Ammon's horn (tissue), 1 donor: ENCODE measurements around the gene POLR2E.

Source experiments
- DNase-seq: peaks from one replicate; pipeline ENCODE4 v3.0.0-alpha.2; 2016; ENCODE audit warnings: low spot score

The POLR2E gene

DNA sequence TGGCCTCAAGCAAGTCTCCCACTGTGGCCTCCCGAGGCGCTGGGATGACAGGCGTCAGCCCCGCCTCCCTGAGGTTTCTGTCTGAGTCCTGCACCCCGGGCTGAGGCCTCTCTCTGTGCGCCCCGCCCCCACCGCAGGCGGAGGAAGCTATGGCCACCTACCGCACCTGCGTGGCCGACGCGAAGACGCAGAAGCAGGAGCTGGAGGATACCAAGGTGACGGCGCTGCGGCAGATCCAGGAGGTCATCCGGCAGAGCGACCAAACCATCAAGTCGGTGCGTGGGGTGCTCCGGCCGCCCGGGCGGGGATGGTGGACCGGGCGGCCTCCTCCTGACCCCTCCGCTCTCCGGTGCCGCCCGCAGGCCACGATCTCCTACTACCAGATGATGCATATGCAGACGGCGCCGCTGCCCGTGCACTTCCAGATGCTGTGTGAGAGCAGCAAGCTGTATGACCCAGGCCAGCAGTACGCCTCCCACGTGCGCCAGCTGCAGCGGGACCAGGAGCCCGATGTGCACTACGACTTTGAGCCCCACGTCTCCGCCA, 15.5 kb downstream of the POLR2E start:
- no peak for DNase-seq

GRCh38 chr19:1076951-1077350, 18.2 kb downstream of the POLR2E start:
- peak; percentile 62 for DNase-seq

DNA sequence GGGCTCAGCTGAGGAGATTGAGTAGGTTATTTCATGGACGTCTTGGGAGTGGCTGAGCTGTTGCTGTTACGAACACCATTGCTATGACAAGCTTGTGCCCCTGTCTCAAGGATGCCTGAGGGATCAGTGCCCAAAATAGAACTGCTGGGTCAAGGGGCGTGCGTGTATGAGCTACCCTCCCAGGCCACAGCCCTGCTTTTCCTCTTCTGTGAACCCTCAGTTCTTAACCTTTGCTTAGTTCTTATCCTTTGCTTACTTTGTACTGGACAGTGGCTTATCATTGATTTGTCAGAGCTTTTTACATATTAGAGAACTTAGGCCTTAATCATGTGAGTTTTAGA, 19.2 kb downstream of the POLR2E start:
- DNase-seq = no peak

GRCh38 chr19:1074544-1075283, 20.5 kb downstream of the POLR2E start:
- DNase-seq = peak; percentile 54

GRCh38 chr19:1073956-1074517, 21.1 kb downstream of the POLR2E start:
- no peak for DNase-seq

DNA sequence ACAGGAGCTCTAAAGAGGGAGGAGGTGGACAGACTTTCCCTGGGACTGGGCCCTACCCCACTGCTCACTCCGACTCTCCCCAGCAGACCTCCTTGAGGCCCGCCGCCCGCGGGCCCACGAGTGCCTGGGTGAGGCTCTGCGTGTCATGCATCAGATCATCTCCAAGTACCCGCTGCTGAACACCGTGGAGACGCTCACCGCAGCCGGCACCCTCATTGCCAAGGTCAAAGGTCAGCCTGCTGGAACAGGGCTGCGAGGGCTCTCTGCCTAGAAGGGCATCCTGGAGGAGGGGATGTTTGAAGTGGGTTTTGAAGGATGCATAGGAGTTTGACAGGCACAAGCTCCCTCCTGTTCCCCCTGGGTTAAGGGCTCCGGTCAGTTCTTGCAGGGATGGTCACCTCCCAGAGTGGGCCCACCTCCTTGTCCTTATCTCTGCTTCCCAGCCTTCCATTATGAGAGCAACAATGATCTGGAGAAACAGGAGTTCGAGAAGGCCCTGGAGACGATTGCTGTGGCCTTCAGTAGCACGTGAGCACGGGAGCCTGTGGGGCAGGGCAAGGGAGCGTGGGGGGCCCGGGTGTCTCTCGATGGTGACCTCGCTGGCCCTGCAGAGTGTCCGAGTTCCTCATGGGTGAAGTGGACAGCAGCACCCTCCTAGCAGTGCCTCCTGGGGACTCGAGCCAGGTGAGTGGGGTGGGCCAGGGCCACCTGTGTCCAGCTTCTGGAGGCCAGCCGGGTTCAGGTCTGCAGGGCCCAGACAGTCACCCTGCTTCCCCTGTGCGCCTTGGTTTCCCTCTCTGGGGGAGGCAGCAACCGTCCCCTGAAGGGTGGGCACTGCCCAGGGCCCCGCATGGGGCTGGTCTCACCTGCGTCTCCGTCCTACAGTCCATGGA, 21.9 kb downstream of the POLR2E start:
- DNase-seq = no peak

DNA sequence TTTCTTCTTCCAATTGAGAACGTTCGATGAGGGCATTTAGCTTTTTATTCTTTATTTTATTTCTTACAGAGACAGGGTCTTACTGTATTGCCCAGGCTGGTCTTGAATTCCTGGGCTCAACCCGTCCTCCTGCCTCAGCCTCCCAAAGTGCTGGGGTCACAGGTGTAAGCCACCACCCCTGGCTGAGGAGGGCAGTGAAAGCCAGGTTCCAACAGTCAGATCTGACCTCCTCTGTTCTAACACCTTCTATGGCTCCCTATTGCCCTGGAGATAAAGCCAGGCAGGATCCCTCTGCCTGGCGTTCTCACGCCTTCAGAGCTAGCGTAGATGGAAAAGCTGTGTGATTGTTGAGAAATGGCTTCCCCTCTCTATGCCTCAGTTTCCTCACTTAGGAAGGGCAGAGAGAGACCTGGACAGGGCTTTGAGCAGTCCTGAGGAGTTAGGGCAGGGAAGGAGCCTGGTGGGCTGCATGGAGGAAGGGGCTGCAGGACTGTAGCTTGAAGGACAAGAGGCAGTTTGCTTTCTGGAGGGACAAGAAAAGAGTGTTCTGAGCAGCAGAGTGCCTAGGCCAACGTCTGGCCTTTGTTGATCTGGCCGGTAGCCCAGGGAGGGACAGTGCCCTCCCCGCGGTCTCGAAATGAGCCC, 22.7 kb downstream of the POLR2E start:
- no peak for DNase-seq

GRCh38 chr19:1070931-1071791, 24.0 kb downstream of the POLR2E start:
- no peak for DNase-seq

DNA sequence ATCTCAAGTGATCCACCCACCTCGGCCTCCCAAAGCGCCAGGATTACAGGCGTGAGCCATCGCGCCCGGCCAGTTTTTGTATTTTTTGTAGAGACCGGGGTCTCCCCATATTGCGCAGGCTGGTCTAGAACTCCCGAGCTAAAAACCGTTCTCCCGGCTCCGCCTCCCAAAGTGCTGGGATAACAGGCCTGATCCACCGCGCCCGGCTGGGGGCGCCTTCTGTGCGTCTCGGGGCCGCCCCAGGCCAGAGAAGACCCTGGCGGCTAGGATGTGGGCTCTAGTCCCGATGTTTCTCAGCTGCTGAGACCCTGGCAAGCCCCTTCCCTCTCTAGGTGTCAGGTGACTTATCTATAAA, 24.6 kb downstream of the POLR2E start:
- no peak for DNase-seq

DNA sequence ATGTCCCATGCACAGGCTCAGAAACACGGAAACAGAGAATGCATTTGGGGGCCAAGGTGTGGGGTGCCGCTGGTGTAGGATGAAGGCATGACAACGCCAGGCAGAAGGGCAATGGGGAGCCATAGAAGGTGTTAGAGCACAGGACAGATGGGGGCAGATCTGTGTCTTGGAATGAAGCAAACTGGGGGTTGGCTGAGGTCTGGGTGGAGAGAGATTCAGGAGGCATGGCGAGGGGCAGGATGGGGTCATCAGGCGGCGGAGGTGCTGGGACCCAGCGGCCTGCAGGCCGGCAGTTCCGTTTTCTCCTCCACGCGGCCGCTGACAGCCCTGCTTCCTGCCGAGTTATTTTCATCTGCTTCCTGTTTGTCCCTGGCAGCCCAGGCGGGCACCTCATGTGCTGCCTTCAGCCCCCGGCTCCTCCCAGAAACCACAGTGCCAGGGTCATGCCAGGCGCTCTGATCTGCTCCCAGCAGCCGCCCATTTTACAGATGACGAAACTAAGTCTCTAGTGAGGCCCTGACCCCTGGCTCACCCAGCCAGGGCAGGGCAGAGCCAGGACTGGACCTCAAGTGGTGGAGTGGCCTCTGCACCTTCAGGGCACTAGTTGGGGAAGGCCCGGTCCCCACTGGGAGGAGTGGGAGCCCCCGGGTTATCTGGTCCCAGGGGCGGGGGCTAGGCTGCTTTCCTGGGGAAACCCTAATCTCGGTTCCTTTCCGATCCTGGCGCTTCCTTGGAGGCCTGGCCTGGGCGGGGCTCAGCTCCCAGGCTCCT, 26.0 kb downstream of the POLR2E start:
- peak; percentile 68 for DNase-seq

DNA sequence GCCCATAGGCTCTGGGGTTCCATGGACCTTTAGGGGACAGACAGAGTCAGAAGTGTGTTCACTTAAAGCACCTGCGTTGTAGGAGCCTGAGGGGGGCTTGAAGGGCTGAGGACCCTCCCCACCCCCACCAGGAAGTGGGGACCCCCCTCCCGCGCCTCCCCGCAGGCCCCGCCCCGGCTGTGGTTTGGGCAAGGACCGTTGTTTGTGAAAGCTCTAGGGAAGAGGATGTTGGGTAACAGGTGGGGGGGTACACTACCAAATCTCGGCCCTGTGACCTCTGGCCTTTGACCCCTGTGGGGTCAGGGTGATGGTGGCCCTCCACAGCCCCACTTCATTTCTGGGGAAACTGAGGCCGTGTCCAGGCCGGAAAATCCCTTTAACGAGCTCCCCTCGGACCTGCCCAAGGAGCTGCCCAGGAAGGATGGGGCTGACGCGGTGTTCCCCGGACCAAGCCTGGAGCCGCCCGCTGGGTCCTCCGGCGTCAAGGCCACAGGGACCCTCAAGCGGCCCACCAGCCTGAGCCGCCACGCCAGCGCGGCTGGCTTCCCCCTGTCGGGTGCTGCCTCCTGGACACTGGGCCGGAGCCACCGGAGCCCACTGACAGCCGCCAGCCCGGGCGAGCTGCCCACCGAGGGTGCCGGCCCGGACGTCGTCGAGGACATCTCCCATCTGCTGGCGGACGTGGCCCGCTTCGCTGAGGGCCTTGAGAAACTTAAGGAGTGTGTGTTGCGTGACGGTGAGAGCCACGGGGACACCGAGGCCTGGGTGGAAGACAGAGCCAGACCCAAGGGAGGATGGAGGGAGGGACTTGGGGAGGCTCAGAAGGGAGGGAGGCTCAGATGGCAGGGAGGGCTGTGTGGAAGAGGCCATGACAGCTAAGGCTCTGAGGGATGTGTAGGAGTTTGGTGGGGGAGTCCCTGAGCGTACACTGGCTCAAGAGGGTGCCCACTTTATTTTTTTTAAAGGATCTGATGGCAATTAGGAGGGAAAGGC, 26.9 kb downstream of the POLR2E start:
- peak; percentile 24 for DNase-seq

GRCh38 chr19:1067341-1067957, 27.7 kb downstream of the POLR2E start:
- DNase-seq = no peak

- peak; percentile 20 for DNase-seq
Measured at GRCh38 chr19:1066748-1067340, 28.3 kb downstream of the POLR2E start, which contains the start of gene ARHGAP45. Gene ARHGAP45, plus strand, starts transcription at chr19:1067167. Its CDS starts 239 bp downstream, at chr19:1067406.

DNA sequence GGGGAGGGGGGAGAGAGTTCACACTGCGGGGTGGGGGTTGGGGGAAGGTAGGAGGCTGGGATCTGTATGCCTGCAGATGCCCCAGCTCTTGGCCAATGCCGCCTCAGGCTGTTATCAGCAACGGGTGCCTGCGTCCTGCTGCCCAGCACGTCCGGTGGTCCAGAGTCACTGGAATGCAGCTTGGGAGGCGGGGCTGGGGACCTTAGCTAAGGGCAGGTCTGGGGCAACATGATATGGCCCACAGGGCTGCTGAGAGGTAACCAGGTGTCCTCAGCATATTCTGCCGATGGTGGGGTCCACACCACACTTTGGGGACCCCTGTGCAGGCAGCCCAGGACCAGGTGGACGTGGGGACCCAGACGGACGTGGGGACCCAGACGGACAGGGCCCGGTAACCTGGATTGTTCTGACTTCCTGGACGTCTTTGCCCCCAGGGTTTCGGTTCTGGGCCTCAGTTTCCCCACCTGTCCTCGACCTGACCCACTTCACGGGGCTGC, 28.9 kb downstream of the POLR2E start:
- DNase-seq = no peak

DNA sequence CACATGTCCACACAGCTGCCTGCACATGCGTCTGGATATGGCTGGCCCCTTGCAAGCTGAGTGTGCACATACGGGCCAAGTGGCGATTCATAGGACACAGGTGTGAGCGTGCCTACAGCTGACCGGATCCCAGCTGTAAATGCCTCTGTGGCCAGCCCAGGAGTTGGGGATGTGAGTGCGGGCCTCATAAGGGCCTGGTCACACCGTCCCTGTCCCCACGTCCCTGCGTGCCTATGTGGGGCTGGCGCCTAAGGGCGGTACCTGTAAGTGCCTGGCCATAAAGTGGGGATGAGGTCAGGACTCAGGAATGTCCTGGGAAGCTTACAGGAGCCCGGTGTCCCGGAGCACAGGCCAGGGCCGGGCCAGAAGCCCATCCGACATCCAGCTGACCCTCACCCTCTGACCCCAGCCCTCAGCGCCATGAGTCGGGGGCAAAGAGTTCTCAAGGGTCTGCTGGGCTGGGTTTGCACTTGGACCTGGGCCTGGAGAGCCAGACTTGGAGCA, 29.5 kb downstream of the POLR2E start:
- no peak for DNase-seq

- no peak for DNase-seq
Measured at GRCh38 chr19:1064661-1065605, 30.2 kb downstream of the POLR2E start.
